Suprapubic skin (tissue), 4 donors: ENCODE results near the gene DLX2. TPM values are rescaled to one million over a fixed set of nuclear protein-coding genes. Genes with fewer than 3 reads are reported as not detected.
A peak's percentile ranks its signal among the peaks of the same experiment; 100 is the strongest.

ENCODE experiments used
- DNase-seq, 2 donors: peaks; one replicate each; pipeline ENCODE4 v3.0.0-alpha.2; 2019; ENCODE audit warnings: low spot score in 2 of 2
- H3K27ac ChIP-seq: fragments of 200-600 bp; sonication (generic); one replicate; pipeline ENCODE4 v1.5.1; 2019
- H3K27me3 ChIP-seq: fragments of 200-600 bp; sonication (generic); one replicate; pipeline ENCODE4 v1.5.1; 2019
- H3K36me3 ChIP-seq: fragments of 200-600 bp; sonication (generic); one replicate; pipeline ENCODE4 v1.5.1; 2019
- H3K4me1 ChIP-seq: fragments of 200-600 bp; sonication (generic); one replicate; pipeline ENCODE4 v1.5.1; 2019
- H3K4me3 ChIP-seq: fragments of 200-600 bp; sonication (generic); one replicate; pipeline ENCODE4 v1.5.1; 2019; ENCODE audit warnings: mild to moderate bottlenecking
- H3K9me3 ChIP-seq: fragments of 200-600 bp; sonication (generic); one replicate; pipeline ENCODE4 v1.5.1; 2019
- EP300 ChIP-seq: sonication (generic); formaldehyde crosslinking; IDR thresholded peaks from one replicate; pipeline ENCODE4 v1.6.1; 2017; ENCODE audit warnings: antibody characterized with exemption
- POLR2A ChIP-seq, 2 donors: fragments of 450-650 bp; IDR thresholded peaks; one replicate each; pipeline ENCODE4 v1.6.1; 2017; ENCODE audit warnings: antibody characterized with exemption in 2 of 2, mild to moderate bottlenecking in 2 of 2, moderate library complexity in 2 of 2
- POLR2AphosphoS5 ChIP-seq, 3 donors: sonication (generic); formaldehyde crosslinking; IDR thresholded peaks; one replicate each; pipeline ENCODE4 v1.6.1; 2017; ENCODE audit warnings: antibody characterized with exemption in 3 of 3
- WGBS: methylation state at CpG from one replicate; pipeline ENCODE4 v1.1.5; 2018; 5-methylcytosine and 5-hydroxymethylcytosine counted together
- total RNA-seq, 4 donors: library from RNA; depleted of rRNA; stranded (reverse); fragments of >200 nt; gene quantifications; one replicate each; pipeline ENCODE4 v1.1.0, GENCODE V29; 2016
- TF ChIP-seq, protein P1 (sequence below), 2 donors: fragments of 200-600 bp in 1 of 2; fragments of 450-650 bp in 1 of 2; sonication (generic) in 1 of 2; IDR thresholded peaks; one replicate each; pipeline ENCODE4 v1.5.1; 2016 to 2019; ENCODE audit warnings: antibody characterized with exemption in 2 of 2, mild to moderate bottlenecking in 1 of 2, moderate library complexity in 1 of 2

Gene DLX2
- total RNA-seq, 4 donors from 2014 or later, result 0.30 to 1.1 (median 0.42) TPM; not detected in 1

DNA sequence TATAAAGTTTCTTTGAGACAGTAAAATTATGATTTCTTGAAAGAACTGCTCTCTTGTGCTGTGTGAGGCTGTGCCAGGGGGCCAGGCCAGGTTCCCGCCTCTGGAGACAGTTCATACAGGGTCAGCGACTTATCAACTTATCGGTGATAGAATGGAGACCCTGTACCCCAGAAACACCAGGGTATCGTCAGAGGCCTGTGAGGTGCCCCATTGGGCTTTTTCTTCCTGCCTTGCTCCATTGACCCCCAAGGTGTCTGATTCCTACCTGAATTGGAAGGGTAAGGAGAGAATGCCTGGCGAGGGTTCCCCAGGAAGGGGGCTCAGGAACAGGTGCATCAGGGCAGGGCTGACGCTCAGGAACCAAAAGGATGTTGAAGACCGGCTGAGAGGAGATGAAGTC is 13.1 kb downstream of the DLX2 start:
- H3K27ac ChIP-seq, result no peak overlapping the region
- H3K36me3 ChIP-seq, result no peaks in the 10 kb centered on the region
- WGBS, result 69% methylated on average over 7 of the region's 7 CpGs
- H3K4me3 ChIP-seq, result no peak overlapping the region
- TF ChIP-seq, protein P1, sequence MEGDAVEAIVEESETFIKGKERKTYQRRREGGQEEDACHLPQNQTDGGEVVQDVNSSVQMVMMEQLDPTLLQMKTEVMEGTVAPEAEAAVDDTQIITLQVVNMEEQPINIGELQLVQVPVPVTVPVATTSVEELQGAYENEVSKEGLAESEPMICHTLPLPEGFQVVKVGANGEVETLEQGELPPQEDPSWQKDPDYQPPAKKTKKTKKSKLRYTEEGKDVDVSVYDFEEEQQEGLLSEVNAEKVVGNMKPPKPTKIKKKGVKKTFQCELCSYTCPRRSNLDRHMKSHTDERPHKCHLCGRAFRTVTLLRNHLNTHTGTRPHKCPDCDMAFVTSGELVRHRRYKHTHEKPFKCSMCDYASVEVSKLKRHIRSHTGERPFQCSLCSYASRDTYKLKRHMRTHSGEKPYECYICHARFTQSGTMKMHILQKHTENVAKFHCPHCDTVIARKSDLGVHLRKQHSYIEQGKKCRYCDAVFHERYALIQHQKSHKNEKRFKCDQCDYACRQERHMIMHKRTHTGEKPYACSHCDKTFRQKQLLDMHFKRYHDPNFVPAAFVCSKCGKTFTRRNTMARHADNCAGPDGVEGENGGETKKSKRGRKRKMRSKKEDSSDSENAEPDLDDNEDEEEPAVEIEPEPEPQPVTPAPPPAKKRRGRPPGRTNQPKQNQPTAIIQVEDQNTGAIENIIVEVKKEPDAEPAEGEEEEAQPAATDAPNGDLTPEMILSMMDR (IDR thresholded peaks at IDR 0.05), result no peak
- TF ChIP-seq POLR2A (IDR thresholded peaks at IDR 0.05) (no peak), EP300 (no peak), POLR2AphosphoS5 (IDR thresholded peaks at IDR 0.05) (no peak)
- no peaks in the 10 kb centered on the region for H3K9me3 ChIP-seq
- H3K27me3 ChIP-seq, result peaks cover 100% of the 10 kb centered on the region
- peaks cover 38% of the 10 kb centered on the region for H3K4me1 ChIP-seq
- DNase-seq, result peak in 1 of 2 donors; percentile 19

DNA sequence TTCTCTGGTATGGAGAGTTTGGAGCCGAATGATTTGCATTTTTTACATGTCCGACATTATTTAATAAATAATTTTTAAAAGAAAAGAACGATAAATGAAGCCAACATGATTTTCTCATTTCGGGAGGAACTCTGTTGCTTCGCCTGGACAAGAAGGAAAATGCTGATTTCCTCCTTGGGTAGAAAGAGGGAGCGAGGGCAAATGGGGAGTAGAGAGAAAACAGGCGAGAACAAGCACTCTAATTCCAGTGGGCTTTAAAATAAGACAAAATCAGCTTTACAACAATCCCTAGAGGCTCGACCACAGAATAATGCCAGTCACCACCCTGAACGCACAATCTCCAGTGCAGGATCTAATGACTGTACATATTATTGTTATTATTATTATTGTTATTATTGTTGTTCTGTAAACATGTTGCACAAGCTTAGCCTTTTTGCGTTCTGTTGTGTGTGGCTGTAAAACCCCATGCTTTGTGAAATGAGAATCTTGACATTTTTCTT is 13.6 kb downstream of the DLX2 start:
- H3K27ac ChIP-seq, result no peak overlapping the region
- DNase-seq, result no peak
- H3K36me3 ChIP-seq, result no peaks in the 10 kb centered on the region
- no peaks in the 10 kb centered on the region for H3K9me3 ChIP-seq
- peaks cover 100% of the 10 kb centered on the region for H3K27me3 ChIP-seq
- 50% methylated on average over 10 of the region's 10 CpGs for WGBS
- H3K4me3 ChIP-seq, result no peak overlapping the region
- TF ChIP-seq, protein P1 (IDR thresholded peaks at IDR 0.05), result no peak
- no peak for TF ChIP-seq POLR2AphosphoS5 (IDR thresholded peaks at IDR 0.05)
- TF ChIP-seq EP300, result no peak
- TF ChIP-seq POLR2A (IDR thresholded peaks at IDR 0.05), result no peak
- peaks cover 38% of the 10 kb centered on the region for H3K4me1 ChIP-seq

DNA sequence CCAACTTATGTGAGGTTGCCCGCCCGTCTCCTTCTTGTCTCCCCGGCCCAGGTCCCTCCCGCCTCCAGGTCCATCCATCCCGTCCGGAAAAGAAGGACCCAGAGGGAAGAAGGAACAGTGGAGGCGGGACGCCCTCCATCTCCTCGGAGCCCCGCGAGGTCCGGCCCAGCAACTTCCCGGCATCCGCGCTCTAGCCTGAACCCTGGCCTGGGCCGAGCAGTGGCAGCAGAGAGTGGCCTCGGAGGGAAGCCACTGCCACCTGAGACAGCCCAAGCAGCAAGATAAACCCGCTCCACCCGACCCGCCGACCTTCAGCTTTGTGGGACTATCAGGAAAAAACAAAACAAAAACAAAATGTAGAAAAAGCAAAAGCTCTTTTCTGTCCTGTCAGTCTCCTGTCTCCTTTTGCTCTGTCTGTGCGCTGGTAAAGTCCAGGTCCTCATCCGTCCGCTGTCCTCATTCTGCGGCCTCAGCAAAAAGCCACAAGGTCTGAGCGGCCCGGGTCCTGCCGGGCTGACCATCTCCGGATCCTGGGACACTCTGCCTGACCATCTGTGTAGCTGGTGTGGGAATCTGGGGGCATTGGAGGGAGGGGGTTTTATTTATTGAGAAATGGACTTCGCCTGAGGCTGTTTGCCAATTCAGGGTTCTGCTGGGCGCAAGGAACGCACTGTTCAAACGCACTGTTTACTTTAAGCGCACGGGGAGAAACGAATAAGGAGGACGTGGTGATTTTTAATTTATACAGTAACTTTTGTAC is 14.3 kb downstream of the DLX2 start:
- Histone ChIP-seq H3K36me3 (no peaks in the 10 kb centered on the region), H3K4me3 (no peak overlapping the region), H3K4me1 (peaks cover 40% of the 10 kb centered on the region), H3K9me3 (no peaks in the 10 kb centered on the region), H3K27ac (no peak overlapping the region), H3K27me3 (peaks cover 100% of the 10 kb centered on the region)
- WGBS, result 32% methylated on average over 22 of the region's 37 CpGs
- no peak for DNase-seq
- TF ChIP-seq POLR2AphosphoS5 (IDR thresholded peaks at IDR 0.05) (no peak), POLR2A (IDR thresholded peaks at IDR 0.05) (no peak), EP300 (no peak)
- TF ChIP-seq, protein P1 (IDR thresholded peaks at IDR 0.05), result no peak

DNA sequence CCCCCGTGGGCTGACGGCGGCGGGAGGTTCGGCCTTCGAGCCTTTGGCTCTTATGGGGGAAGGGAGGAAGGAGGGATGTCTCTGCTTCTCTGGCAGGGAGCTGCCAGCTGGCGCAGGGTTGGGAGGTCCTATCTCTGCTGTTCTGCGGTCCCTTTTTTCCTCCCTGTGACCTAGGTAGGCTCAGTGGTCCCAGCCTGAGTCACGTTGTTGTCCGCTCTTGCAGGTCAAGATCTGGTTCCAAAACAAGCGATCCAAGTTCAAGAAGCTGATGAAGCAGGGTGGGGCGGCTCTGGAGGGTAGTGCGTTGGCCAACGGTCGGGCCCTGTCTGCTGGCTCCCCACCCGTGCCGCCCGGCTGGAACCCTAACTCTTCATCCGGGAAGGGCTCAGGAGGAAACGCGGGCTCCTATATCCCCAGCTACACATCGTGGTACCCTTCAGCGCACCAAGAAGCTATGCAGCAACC is 14.9 kb downstream of the DLX2 start:
- 24% methylated on average over 18 of the region's 23 CpGs for WGBS
- no peak overlapping the region for H3K27ac ChIP-seq
- peaks cover 46% of the 10 kb centered on the region for H3K4me1 ChIP-seq
- no peaks in the 10 kb centered on the region for H3K9me3 ChIP-seq
- no peak overlapping the region for H3K4me3 ChIP-seq
- TF ChIP-seq EP300 (no peak), POLR2AphosphoS5 (IDR thresholded peaks at IDR 0.05) (no peak)
- TF ChIP-seq, protein P1 (IDR thresholded peaks at IDR 0.05), result no peak
- H3K36me3 ChIP-seq, result no peaks in the 10 kb centered on the region
- DNase-seq, result no peak
- peaks cover 100% of the 10 kb centered on the region for H3K27me3 ChIP-seq

DNA sequence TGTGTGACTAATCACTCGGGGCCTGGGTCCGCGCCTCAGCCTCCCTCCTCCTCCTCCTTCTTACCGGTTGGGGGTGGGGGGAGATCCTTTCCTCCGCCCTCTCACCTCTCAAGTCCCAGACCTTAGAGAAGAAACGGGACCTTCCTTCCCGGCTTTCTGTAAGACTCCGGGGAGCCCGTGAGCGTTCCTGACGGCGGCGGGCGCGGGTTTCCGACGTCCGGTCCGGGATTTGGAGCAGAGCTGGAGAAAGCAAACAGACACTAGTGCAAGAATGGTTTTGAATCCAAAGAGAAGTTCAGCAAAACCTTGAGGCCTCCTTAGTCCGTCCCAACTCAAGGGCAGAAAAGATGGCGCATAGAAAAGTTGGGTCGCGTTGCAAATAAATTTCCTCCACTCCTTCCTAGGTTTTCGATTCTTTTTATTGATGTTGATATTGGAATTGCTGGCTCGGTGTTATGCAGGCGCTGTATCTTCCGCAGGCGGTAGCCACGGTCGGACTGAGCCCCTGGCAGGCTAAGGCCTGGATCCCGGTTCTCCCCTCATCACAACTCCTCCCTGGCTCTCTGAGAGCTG is 15.4 kb downstream of the DLX2 start:
- Histone ChIP-seq H3K9me3 (no peaks in the 10 kb centered on the region), H3K27me3 (peaks cover 100% of the 10 kb centered on the region), H3K27ac (no peak overlapping the region), H3K4me1 (peaks cover 51% of the 10 kb centered on the region), H3K36me3 (no peaks in the 10 kb centered on the region), H3K4me3 (peak overlapping the region; percentile 59)
- 32% methylated on average over 31 of the region's 31 CpGs for WGBS
- TF ChIP-seq POLR2A (IDR thresholded peaks at IDR 0.05) (no peak), POLR2AphosphoS5 (IDR thresholded peaks at IDR 0.05) (no peak), EP300 (no peak)
- TF ChIP-seq, protein P1 (IDR thresholded peaks at IDR 0.05), result no peak
- DNase-seq, result no peak
